Suprapubic skin (tissue), 4 donors: ENCODE data around the gene HPSE2.

Source experiments
- EP300 ChIP-seq: sonication (generic); formaldehyde crosslinking; IDR thresholded peaks from one replicate; pipeline ENCODE4 v1.6.1; 2017; ENCODE audit warnings: antibody characterized with exemption
- POLR2A ChIP-seq, 2 donors: fragments of 450-650 bp; IDR thresholded peaks; one replicate each; pipeline ENCODE4 v1.6.1; 2017; ENCODE audit warnings: antibody characterized with exemption in 2 of 2, mild to moderate bottlenecking in 2 of 2, moderate library complexity in 2 of 2
- POLR2AphosphoS5 ChIP-seq, 3 donors: sonication (generic); formaldehyde crosslinking; IDR thresholded peaks; one replicate each; pipeline ENCODE4 v1.6.1; 2017; ENCODE audit warnings: antibody characterized with exemption in 3 of 3
- TF ChIP-seq, protein P1 (sequence below), 2 donors: fragments of 200-600 bp in 1 of 2; fragments of 450-650 bp in 1 of 2; sonication (generic) in 1 of 2; IDR thresholded peaks; one replicate each; pipeline ENCODE4 v1.5.1; 2016 to 2019; ENCODE audit warnings: antibody characterized with exemption in 2 of 2, mild to moderate bottlenecking in 1 of 2, moderate library complexity in 1 of 2

DNA sequence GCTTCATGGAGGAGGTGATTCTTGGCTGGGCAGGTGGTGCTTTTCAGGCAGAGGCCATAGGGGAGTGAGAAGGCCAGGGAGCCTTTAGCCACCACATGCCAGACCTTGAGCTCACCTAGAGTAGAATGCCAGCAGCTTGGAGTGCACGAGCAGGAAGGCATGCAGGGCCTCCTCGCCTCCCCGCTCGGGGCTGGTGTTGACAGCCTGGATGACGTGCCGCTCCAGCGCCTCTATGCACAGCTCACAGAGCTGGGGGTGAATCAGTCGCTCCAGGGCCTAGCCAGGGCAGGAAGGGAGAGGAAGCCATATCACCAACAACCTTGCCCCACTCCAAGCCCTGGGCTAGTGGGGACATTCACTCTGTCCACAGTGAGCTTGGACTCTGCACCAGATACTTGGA lies 804.6 kb downstream of the HPSE2 start:
- no peak for TF ChIP-seq POLR2A (IDR thresholded peaks at IDR 0.05)
- TF ChIP-seq, protein P1, sequence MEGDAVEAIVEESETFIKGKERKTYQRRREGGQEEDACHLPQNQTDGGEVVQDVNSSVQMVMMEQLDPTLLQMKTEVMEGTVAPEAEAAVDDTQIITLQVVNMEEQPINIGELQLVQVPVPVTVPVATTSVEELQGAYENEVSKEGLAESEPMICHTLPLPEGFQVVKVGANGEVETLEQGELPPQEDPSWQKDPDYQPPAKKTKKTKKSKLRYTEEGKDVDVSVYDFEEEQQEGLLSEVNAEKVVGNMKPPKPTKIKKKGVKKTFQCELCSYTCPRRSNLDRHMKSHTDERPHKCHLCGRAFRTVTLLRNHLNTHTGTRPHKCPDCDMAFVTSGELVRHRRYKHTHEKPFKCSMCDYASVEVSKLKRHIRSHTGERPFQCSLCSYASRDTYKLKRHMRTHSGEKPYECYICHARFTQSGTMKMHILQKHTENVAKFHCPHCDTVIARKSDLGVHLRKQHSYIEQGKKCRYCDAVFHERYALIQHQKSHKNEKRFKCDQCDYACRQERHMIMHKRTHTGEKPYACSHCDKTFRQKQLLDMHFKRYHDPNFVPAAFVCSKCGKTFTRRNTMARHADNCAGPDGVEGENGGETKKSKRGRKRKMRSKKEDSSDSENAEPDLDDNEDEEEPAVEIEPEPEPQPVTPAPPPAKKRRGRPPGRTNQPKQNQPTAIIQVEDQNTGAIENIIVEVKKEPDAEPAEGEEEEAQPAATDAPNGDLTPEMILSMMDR (IDR thresholded peaks at IDR 0.05) = no peak
- no peak for TF ChIP-seq EP300
- TF ChIP-seq POLR2AphosphoS5 (IDR thresholded peaks at IDR 0.05) = no peak
